ENCODE data around the gene B4GALT5. TPM values are rescaled to one million over a fixed set of nuclear protein-coding genes. Genes with fewer than 3 reads are reported as not detected.

Gene B4GALT5, protein sequence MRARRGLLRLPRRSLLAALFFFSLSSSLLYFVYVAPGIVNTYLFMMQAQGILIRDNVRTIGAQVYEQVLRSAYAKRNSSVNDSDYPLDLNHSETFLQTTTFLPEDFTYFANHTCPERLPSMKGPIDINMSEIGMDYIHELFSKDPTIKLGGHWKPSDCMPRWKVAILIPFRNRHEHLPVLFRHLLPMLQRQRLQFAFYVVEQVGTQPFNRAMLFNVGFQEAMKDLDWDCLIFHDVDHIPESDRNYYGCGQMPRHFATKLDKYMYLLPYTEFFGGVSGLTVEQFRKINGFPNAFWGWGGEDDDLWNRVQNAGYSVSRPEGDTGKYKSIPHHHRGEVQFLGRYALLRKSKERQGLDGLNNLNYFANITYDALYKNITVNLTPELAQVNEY
- 22.5 and 35.0 TPM in 2 replicates for total RNA-seq

DNA sequence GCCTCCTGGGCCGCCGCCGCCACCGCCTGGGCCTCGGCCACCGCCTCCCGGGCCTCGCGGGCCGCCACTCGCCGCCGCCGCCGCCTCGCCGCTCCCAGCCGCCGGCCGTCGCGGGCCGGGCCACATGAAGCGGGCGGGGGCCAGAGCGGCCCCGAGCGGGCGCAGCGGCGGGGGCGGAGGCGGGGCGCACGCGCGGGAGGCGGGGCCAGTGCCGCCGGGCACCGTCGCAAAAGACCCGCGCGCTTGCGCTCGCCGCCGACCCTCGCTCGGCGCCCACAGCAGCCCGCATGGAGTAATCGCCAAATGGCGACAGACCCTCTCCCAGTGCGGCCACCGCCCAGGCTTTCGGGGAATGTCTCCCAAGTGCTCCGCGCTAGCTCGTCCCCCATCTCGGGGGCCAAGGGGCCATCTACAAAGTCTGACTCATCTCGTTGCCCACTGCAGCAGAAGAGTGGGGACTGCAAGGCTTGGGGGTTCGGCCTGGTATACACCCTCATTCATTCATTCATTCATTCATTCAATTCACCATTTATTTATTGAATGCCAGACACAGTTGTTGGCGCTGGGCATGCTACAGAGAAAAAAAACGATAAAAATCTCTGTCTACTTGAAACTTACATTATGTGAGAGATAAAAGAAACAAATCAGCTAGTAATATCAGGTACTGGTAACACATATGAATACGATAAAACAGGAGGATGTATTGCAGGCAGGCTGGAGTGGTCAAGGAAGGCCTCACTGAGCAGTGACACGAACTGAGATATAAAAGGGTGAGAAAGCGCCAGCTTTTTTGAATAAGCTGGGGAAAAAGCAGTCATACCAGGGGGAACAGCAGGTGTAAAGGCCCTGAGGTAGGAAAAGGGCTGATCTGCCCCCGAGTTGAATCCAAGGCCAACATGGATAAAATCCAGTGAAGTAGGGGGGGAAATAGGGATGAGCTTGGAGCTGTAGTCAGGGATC, at the start of gene B4GALT5:
TSS of gene B4GALT5 (minus strand) at position 126 of the 960 bp plus-strand sequence. CDS start 188 bp downstream, outside the sequence.

Other genes with a start within 250 kb of the B4GALT5 start
- gene KCNB1, start 231.2 kb downstream of the B4GALT5 start, total RNA-seq = under 0.01 TPM in 2 replicates
- gene PTGIS, start 145.7 kb downstream of the B4GALT5 start, total RNA-seq = 210 and 605 TPM in 2 replicates
- 7.4 and 8.4 TPM in 2 replicates for gene SLC9A8, start 99.0 kb upstream of the B4GALT5 start, total RNA-seq
- gene SPATA2, start 201.7 kb upstream of the B4GALT5 start, total RNA-seq = 0.83 and 0.85 TPM in 2 replicates
- 44.5 and 49.0 TPM in 2 replicates for gene RNF114, start 222.5 kb upstream of the B4GALT5 start, total RNA-seq

Data from smooth muscle cell of bladder (primary cell).